ENCODE results near the gene CLCN2.

Gene CLCN2

DNA sequence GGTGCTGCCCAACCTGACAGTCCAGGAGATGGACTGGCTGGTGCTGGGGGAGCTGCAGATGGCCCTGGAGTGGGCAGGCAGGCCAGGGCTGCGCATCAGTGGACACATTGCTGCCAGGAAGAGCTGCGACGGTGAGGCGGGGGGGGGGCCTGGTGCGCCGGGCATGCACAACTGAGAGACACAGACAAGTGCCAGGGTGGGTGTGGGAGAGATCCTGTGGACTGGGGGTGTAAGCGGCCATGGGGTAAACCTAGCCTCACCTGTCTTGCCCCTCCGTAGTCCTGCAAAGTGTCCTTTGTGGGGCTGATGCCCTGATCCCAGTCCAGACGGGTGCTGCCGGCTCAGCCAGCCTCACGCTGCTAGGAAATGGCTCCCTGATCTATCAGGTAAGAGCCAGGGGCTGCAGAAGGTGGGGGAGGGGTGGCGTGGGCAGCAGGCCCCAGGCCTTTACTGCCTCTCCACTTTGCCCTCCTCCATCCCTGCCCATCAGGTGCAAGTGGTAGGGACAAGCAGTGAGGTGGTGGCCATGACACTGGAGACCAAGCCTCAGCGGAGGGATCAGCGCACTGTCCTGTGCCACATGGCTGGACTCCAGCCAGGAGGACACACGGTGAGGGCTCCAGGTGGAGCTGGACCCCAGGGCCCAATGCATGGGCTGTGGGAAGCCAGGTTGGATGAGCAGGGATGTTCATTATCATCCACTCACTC is 21.8 kb upstream of the CLCN2 start:
- no peak overlapping the region for H3K27ac ChIP-seq
- intact Hi-C loops (cut with DNase I; ENCODE audit: low total_unique reads) = no loop called here
- H3K4me3 ChIP-seq = no peak overlapping the region
- peak in 1 of 2 donors; percentile 47 for DNase-seq
- H3K36me3 ChIP-seq = peaks cover 0 to 16% (median 14%) of the 10 kb centered on the region in 3 donors
- TF ChIP-seq, protein P1, sequence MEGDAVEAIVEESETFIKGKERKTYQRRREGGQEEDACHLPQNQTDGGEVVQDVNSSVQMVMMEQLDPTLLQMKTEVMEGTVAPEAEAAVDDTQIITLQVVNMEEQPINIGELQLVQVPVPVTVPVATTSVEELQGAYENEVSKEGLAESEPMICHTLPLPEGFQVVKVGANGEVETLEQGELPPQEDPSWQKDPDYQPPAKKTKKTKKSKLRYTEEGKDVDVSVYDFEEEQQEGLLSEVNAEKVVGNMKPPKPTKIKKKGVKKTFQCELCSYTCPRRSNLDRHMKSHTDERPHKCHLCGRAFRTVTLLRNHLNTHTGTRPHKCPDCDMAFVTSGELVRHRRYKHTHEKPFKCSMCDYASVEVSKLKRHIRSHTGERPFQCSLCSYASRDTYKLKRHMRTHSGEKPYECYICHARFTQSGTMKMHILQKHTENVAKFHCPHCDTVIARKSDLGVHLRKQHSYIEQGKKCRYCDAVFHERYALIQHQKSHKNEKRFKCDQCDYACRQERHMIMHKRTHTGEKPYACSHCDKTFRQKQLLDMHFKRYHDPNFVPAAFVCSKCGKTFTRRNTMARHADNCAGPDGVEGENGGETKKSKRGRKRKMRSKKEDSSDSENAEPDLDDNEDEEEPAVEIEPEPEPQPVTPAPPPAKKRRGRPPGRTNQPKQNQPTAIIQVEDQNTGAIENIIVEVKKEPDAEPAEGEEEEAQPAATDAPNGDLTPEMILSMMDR (IDR thresholded peaks at IDR 0.05) = no peak
- H3K4me1 ChIP-seq = peaks cover 0 to 21% (median 16%) of the 10 kb centered on the region in 4 donors
- H3K9me3 ChIP-seq = no peaks in the 10 kb centered on the region
- H3K27me3 ChIP-seq = peaks cover 0 to under 1% of the 10 kb centered on the region in 2 donors

DNA sequence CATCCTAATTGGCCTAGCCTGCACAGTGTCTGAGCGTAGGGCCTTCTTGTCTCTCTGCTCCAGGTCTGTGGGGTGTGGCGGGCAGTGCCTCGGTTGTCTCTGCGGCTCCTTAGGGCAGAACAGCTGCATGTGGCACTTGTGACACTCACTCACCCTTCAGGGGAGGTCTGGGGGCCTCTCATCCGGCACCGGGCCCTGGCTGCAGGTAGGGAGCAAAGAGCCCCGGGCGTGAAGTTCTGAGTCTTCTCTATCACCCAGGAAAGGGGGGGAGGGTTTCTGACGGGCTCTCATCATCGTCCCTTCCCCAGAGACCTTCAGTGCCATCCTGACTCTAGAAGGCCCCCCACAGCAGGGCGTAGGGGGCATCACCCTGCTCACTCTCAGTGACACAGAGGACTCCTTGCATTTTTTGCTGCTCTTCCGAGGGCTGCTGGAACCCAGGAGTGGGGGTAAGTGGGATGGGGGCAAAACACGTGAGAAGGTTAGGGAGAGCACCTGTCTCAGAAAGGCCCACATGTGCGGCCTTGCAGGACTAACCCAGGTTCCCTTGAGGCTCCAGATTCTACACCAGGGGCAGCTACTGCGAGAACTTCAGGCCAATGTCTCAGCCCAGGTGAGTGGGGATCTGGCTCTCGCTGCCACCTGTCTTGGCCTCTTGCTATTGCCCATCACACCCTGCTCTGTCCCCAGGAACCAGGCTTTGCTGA is 21.1 kb upstream of the CLCN2 start:
- Histone ChIP-seq H3K4me1 (peaks cover 0 to 21% (median 16%) of the 10 kb centered on the region in 4 donors), H3K36me3 (peaks cover 0 to 16% (median 9%) of the 10 kb centered on the region in 3 donors), H3K27ac (no peak overlapping the region), H3K4me3 (no peak overlapping the region), H3K9me3 (no peaks in the 10 kb centered on the region), H3K27me3 (peaks cover 0 to 3% of the 10 kb centered on the region in 2 donors)
- DNase-seq = peak in 1 of 2 donors; percentile 38
- intact Hi-C loops (cut with DNase I; ENCODE audit: low total_unique reads) = no loop called here
- TF ChIP-seq, protein P1 (IDR thresholded peaks at IDR 0.05) = no peak

DNA sequence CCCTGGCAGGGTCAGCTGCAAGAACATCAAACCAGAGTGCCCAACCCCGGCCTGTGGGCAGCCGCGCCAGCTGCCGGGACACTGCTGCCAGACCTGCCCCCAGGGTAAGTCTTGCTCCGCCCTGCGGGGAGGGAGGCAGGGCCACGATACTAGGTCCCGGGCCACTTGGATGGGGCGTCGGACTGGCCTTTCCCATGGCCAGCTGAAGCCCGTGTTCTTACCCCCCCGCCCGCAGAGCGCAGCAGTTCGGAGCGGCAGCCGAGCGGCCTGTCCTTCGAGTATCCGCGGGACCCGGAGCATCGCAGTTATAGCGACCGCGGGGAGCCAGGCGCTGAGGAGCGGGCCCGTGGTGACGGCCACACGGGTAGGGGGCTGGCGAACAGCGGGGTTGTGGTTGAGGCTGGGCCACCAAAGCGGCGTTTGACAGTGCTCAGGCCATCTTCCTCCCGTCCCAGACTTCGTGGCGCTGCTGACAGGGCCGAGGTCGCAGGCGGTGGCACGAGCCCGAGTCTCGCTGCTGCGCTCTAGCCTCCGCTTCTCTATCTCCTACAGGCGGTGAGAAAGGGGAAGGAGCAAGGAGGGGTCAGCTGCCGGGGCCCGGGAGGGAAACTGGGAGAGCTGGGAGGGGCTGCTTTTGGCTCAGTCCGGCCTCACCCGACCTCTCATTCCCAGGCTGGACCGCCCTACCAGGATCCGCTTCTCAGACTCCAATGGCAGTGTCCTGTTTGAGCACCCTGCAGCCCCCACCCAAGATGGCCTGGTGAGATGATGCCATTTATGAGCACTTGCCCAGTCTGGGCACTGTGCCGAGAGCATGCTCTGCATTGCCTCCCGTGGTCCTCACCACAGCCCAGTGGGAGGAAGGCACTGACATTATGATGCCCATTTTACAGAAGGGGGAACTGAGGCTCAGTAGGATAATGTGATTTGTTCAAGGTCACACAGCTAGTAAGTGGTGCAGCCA is 20.1 kb upstream of the CLCN2 start:
- intact Hi-C loops (cut with DNase I; ENCODE audit: low total_unique reads) = no loop called here
- peak; percentile 51 to 83 for DNase-seq
- peaks cover 0 to 3% of the 10 kb centered on the region in 2 donors for H3K27me3 ChIP-seq
- peaks cover 0 to 9% (median 3%) of the 10 kb centered on the region in 3 donors for H3K36me3 ChIP-seq
- peak overlapping the region; percentile 33 to 61 for H3K27ac ChIP-seq
- TF ChIP-seq, protein P1 (IDR thresholded peaks at IDR 0.05) = no peak
- no peaks in the 10 kb centered on the region for H3K9me3 ChIP-seq
- H3K4me1 ChIP-seq = peaks cover 0 to 21% (median 16%) of the 10 kb centered on the region in 4 donors
- H3K4me3 ChIP-seq = peak overlapping the region; percentile 58 to 69

DNA sequence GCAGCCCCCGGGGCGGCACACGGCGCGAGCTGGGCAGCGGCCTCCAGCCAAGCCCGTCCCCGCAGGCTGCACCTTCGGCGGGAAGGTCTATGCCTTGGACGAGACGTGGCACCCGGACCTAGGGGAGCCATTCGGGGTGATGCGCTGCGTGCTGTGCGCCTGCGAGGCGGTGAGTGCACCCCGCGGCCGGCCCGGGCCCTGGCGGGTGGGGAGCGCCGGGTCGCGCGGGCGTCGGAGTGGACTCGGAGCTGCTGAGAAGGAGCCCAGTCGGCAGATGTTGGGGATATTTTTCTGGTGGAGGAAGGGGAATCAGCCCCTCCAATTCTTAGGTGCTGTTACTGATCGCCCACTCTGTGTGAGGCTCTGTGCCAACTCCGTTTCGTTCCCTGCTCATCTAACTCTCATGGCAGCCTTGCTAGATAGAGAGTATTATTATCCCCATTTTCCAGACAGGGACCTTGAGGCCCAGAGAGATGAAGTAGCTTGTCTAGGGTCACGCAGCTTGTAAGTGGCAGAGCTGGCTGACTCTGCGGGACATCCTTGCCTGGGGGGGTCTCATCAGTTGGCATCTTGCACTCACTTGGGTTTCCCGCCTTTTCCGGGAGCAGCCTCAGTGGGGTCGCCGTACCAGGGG is 19.3 kb upstream of the CLCN2 start:
- intact Hi-C loops (cut with DNase I; ENCODE audit: low total_unique reads) = no loop called here
- Histone ChIP-seq H3K27me3 (peaks cover 0 to 3% of the 10 kb centered on the region in 2 donors), H3K9me3 (no peaks in the 10 kb centered on the region), H3K27ac (peak overlapping the region; percentile 61 to 72), H3K36me3 (peaks cover 0 to 3% (median under 1%) of the 10 kb centered on the region in 3 donors), H3K4me1 (peaks cover 0 to 21% (median 16%) of the 10 kb centered on the region in 4 donors), H3K4me3 (peak overlapping the region; percentile 58 to 69)
- DNase-seq = no peak
- TF ChIP-seq, protein P1 (IDR thresholded peaks at IDR 0.05) = no peak
